Stimulated activated CD4-positive, alpha-beta T cell treated with anti-CD3 and anti-CD28 coated beads, Interleukin-12 subunit alpha, Interleukin-12 subunit beta, amount 100 ng/mL, for 48 hours (primary cell): ENCODE data around the gene PAN3.
"Not testable (repeated sequence)": the region's sequence is repeated elsewhere in the genome, so short reads cannot be mapped to it uniquely, and the experiment has no call there.

ENCODE experiments used
- DNase-seq, 3 donors: peaks; one replicate each; pipeline ENCODE4 v3.0.0-alpha.2; 2020; ENCODE audit warnings: low read depth in 2 of 3, low spot score in 1 of 3

PAN3 gene

DNA sequence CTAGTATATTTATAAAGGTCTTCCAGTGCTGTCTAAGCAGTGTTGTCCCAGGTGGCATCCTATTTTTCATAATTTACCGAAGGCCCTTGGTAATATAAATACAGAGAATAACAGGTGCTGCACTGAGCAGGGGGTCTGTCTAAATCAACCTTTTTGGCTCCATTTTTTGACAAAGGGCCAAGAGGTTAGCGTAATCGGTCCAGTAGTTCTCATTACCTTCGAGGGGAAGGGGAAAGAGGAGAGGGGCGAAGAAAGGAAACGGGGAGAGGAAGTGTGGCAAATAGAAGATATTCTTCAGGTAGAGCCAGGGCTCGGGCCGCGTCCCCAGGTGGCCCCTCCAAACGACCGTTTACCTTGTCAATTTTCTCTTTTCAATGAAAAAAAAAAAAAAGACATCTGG lies 749 bp upstream of the PAN3 start:
- DNase-seq: no peak

GRCh38 chr13:28138756-28139470 lies 568 bp downstream of the PAN3 start:
- peak; percentile 78 to 85 (median 79) for DNase-seq

GRCh38 chr13:28140433-28141125 lies 2.2 kb downstream of the PAN3 start:
- no peak for DNase-seq

GRCh38 chr13:28141542-28141941 lies 3.2 kb downstream of the PAN3 start:
- DNase-seq: not testable (repeated sequence)

DNA sequence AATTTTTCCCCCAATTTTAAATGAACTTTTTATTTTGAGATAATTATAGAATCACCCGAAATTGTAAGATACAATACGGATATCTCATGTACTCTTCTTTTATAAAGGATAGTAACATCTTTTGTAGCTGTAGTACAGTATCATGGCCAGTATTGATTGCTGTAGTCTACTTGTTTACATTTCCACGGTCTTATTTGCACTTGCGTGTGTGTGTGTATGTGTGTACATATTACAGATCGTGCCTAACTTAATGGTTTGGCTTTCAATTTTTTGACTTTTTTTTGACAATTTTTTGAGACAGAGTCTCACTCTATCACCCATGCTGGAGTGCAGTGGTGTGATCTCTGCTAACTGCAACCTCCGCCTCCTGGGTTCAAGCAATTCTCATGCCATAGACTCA lies 6.7 kb downstream of the PAN3 start:
- no peak for DNase-seq

GRCh38 chr13:28147495-28147894 lies 9.2 kb downstream of the PAN3 start:
- DNase-seq: no peak

- DNase-seq: no peak
These were observed 20.7 kb downstream of the PAN3 start for GRCh38 chr13:28159057-28159456.

DNA sequence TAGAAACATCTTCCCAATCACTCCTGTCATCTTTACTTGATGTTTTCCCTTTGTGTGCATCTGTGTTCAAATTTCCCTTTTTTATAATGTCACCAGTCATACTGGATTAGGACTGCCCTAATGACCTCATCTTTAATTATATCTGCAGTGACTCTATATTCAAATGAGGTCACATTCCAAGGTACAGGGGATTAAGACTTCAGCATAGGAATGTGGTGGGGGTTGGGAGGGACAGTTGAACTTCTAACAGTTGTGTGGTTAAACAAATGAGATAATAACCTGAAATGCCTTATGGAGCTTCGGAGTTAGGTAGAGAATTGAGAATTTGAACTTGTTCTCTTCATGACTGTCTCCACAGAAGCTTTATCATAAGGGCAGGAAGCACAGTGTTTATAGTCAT lies 23.0 kb downstream of the PAN3 start:
- DNase-seq: no peak

DNA sequence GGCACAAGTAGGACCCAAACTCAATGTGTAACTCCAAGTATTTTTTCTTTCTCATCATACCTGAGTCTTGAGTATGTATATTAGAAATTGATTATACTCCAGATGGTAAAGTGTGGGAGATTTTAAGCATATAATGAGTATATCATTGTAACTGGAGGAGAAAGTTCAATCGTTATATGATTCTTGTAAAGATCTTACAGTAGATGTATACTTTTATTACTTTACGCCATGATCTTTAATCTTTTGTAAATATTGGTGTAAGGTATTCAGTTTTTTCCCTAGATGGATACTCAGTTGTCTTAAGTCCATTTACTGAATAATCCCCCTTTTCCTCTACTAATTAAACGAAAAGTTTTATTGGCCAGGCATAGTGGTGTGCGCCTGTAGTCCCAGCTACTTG lies 25.2 kb downstream of the PAN3 start:
- DNase-seq: no peak

- no peak for DNase-seq
These were observed 27.9 kb downstream of the PAN3 start for GRCh38 chr13:28166257-28166656.

DNA sequence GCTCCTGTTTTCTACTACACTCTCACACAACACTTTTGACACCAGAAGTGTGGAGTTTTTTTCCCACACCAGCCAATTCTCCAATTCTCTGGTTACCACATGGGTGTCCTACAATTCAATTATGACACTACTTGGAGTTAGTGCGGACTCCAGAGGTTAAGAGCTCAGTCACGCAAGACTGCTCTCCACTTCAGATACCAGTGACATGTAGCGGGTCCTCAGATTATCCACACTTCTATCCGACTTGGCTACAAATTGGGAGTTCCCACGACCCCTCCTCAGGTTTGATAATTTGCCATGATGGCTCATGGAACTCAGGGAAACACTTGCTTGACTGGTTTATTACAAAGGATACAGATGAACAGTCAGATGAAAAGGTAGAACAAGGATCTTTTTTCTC lies 32.9 kb downstream of the PAN3 start:
- DNase-seq: no peak

DNA sequence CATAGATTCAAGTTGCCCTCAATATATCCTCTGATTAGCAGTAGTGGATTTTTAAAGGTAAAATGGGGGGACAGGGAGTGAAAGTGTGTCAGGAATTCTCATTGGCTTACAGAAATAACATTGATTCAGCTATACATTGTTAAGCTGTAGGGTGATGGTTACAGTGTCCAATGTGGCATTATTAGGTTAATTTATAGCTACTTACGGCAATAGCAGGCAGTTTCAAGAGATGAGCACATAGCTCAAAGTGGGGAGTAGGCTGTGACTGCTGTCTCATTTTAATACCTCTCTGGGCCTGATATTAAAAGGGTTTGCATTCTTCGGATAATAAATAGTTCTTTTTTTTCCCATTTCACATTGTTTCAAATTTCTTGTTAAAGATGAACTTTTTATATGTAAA lies 34.6 kb downstream of the PAN3 start:
- DNase-seq: no peak

DNA sequence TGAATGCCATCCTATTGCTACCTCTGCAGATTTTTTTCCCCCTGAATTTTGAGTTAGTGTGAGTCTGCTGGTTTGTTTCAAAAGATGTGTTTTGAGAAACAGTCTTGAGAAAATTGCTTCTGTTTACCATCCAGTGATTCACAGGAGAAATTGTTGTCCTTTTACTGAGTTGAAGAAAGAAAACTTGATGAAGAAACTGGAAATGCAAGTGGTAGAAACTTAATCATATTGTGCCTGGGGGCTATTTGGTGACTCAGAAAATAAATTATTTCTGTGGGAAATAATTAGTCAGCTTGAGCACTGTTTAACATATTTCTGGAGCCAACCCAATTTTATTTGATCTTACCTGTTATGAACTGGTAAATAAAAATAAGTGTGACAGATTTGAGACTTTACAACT lies 35.4 kb downstream of the PAN3 start:
- no peak for DNase-seq

GRCh38 chr13:28177327-28177726 lies 39.0 kb downstream of the PAN3 start:
- no peak for DNase-seq

GRCh38 chr13:28177877-28178276 lies 39.5 kb downstream of the PAN3 start:
- DNase-seq: no peak

GRCh38 chr13:28179974-28180373 lies 41.6 kb downstream of the PAN3 start:
- DNase-seq: no peak

- DNase-seq: no peak
These were observed 43.1 kb downstream of the PAN3 start for GRCh38 chr13:28181413-28181812.

DNA sequence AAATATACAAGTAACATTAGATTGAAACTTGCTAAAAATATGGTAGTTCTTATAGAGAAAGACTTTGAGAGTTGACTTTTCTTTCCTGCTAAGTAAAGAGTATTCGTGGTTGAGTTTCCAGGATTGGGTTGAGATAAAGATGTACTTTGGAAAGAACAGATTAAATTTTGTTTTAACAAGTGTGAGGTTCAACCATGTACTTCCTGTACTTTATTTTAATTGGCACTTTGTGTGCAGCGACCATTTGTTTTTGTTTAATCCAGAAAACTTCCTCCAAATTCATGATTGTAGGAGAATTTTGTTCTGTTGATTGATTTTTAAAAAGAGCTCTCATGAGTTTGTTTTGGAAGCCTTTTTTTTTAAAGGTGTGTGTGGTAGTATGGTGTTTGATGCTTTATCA lies 46.9 kb downstream of the PAN3 start:
- DNase-seq: no peak

DNA sequence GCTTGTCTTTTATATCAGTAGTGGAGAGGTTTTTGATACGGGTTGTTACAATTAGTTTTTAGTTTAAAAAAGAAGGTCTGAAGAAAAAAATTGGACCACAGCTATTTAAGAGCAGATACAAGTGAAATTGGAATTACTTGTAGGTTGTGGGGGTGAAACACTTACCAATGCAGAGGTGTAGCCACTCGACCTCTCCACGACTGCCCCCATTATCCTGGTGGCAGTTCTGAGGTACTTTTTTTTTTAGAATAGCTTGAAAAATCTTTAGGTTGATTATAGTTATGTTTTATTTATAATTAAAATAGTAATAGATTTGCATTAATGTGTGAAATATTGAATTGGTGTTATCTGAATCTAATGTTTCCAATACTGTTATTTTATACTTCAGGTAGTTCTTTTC lies 60.7 kb downstream of the PAN3 start:
- no peak for DNase-seq

DNA sequence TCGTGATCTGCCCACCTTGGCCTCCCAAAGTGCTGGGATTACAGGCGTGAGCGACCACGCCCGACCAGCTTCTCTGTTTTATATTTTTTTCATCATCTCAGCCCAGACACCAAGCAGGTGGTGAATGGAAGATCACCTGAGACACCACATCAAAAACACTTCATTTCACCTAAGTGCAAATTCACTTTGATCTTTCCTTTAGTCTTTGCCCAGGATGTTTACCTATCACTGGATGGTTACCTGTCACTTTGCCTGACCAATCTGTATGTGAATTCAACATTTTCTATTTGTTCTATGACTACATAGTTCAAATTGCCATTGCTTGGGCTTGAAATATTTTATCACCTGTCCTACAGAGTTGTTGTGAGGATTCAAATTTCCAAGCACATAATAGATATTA lies 65.7 kb downstream of the PAN3 start:
- DNase-seq: no peak

GRCh38 chr13:28204690-28205443 lies 66.5 kb downstream of the PAN3 start:
- DNase-seq: peak; percentile 43 to 56 (median 55)

DNA sequence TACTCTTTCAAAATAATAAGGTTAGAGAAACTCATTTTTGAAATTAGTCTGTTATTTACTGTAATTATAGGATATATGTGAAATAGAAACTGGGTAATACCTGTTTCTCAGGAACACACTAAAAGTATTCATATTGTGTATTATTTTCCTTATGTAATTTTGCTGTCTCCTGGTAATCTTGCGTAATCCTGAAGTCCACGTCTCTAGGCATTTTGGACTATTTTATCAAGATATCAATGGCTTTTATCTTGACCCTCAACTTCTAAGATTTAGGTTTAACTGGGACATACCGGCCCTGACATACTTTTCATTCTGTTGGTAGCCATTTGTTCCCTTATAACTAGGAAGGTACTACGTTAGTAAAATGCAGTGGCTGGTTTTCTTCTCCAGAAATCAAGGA lies 80.3 kb downstream of the PAN3 start:
- no peak for DNase-seq
